Erythroblast (primary cell): Measurements from ENCODE around the gene BAG3.
A peak's percentile ranks its signal among the peaks of the same experiment; 100 is the strongest.
"Not testable (repeated sequence)": the region's sequence is repeated elsewhere in the genome, so short reads cannot be mapped to it uniquely, and the experiment has no call there.

Source experiments
- DNase-seq, 2 experiments: peaks; one replicate each; lab custom pipeline; 2025; lab: John Stamatoyannopoulos, UW
- GATA1 ChIP-seq: IDR thresholded peaks from 2 replicates; pipeline ENCODE4 v1.6.1; 2011; ENCODE audit warnings: low read depth, mild to moderate bottlenecking, control low read depth, low read length, moderate library complexity
- POLR2A ChIP-seq: IDR thresholded peaks from 2 replicates; pipeline ENCODE4 v1.6.1; 2011; ENCODE audit warnings: mild to moderate bottlenecking, low read length

The BAG3 gene

DNA sequence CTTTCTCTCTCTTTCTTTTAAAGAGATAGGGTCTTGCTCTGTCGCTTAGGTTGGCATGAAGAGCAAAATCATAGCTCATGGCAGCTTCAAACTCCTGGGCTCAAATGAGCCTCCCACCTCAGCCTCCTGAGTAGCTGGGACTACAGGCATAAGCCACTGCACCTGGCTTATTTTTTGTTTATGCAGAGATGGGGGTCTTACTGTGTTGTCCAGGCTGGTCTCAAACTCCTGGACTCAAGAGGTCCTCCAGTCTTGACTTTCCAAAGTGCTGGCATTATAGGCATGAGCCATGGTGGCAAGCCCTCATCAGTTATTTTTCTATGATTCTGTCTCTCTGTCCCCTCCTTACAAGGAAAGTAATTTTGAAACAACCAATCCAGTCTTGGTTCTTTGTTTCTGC lies 1.1 kb upstream of the BAG3 start:
- TF ChIP-seq POLR2A = no peak
- no peak for TF ChIP-seq GATA1
- DNase-seq = no peak

DNA sequence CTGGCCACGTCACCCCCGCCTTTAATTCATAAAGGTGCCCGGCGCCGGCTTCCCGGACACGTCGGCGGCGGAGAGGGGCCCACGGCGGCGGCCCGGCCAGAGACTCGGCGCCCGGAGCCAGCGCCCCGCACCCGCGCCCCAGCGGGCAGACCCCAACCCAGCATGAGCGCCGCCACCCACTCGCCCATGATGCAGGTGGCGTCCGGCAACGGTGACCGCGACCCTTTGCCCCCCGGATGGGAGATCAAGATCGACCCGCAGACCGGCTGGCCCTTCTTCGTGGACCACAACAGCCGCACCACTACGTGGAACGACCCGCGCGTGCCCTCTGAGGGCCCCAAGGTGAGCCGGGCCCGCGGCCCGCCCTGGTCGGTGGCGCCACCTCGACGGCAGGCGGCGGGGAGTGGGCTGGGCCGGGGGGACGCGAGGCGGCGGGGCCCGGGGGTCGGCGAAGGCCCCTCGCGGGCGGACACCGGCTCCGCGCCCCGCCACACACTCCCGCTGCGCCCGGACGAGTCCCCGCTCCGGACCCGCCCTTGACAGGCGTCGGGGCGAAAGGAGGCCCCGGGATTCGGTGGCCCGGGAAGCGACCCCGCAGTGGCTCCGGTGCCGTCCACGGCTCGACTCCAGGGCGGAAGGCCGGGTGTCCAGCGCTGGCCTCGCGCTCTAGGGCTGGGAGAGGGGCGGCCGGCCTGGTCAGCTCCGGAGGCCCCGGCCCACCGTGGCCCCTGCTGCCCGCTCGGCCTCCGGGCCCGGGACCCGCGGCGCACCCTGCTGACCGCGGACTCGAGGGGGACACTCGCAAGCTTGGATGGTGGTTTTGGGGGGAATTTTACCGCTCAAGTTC lies 557 bp downstream of the BAG3 start:
- peak; percentile 44 for TF ChIP-seq POLR2A
- TF ChIP-seq GATA1 = no peak
- DNase-seq = peak; percentile 62 to 74

- DNase-seq = peak; percentile 78 to 79
- TF ChIP-seq POLR2A (peak; percentile 51), GATA1 (no peak)
Observed at GRCh38 chr10:119652361-119652730, 1.2 kb downstream of the BAG3 start.

DNA sequence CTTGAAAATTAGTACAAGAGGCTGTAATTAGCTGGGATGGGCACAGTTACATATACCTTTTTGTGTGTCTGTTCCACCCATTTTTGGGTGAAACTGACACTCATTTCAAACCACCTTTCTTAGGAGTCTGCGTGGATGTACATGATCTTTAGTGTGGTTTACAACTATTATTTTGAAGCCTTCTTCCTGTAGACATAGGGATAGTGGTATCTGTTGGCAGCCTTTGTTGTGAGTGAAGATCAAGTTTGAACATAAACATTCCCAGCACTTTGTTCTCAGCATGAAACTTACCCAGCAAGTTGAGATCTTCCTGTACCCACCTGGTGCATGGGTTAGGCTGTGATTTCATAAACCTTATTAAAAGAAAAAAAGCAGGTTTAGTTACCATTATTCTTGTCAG lies 2.0 kb downstream of the BAG3 start:
- no peak for DNase-seq
- TF ChIP-seq GATA1 = no peak
- no peak for TF ChIP-seq POLR2A

DNA sequence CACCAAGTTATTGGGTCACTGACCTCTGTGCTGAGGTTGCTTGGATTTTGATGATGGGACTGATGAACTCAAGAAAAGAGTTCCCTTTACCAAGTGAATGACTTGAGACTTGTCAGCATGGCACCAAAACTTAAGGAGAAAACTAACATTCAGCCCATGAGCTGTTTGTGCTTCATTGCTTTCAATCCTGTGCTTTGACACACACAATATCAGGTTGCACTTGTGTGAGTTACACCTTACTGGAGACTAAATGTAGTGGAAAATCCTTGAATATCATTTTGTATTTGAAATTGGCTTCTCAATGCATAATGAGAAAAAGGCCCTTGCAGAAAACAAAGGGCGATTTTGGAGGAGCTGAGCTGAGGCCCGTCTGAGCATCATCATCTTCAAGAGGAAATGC lies 2.7 kb downstream of the BAG3 start:
- DNase-seq = no peak
- TF ChIP-seq GATA1 = no peak
- TF ChIP-seq POLR2A = no peak

DNA sequence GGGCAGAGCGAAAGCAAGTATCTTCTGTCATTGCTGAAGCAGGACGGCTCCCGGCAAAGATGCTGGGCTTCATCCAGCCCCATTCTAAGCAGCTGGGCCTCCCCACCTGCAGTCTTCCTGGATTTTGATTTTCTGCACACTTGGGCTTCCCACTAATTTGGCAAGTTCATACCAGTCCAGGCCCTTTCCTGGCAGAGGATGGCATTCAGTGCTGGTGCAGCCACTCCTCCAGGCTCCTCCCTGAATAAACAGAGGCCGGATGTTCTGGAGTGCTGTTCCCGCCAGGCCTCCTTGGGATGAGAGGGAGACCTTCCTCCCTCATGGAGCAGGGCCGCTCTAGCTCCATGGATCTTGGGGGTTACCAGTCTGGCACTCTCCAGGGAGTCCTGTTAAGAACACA lies 3.4 kb downstream of the BAG3 start:
- no peak for DNase-seq
- TF ChIP-seq POLR2A (no peak), GATA1 (no peak)

DNA sequence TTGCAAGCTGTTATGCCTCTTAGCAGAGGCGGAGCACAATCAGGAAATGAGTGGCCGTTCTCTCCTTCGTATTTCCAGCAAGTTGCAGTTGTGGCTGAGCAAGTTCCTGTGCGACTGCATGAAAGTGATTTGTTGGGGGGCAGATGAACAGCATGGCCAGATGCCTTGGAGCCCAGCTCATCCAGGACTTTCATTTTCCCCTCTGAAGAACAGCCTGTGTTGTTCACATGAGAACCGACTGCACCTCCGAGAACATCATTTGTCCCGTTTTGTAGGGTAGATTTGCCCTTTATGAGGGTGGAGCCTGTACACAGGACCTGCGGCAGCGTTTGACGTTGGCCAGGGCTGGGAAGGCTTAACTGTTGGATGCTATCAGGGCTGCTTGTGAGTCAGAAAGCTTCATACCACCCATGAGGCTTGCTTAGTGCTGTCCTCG lies 4.4 kb downstream of the BAG3 start:
- TF ChIP-seq GATA1 (no peak), POLR2A (peak; percentile 20)
- peak; percentile 66 to 76 for DNase-seq

DNA sequence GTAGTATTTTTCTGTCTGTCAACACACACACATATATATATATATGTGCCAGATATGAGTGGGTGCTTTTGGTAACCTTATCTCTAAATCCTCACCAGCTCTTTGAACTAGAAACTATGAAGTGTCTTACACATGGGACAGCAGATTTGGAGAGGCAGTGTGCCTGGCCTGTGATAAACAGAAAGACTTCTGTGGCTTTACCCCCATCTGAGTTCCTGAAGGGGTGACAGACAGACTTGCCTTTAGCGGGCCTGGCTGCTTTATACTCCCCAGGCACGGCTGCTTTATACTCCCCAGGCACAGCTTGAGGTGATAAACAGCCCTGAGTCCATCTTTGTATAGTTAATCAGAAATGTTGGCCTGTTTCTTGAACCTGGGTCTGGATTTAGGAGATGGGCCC lies 5.6 kb downstream of the BAG3 start:
- TF ChIP-seq GATA1 = no peak
- TF ChIP-seq POLR2A = no peak

DNA sequence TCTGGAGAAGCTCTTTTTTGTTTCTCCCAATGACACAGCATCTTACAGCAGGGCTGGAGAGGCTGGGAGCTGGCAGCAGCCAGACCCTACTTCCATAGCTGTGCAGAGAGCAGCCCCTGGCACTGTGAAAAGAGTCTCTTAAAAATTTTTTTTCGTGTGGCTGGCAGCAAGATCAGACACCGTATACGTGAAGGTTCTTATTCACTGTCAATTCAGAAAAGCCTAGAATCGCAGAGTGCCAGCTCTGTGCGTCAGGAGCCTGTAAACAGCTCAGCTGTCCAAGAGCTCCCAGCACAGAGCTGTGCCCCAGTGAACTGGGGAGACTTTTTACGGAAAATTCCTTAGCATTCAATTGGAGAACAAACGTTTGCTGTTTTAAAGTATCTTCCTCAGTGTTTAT lies 6.5 kb downstream of the BAG3 start:
- DNase-seq = no peak
- TF ChIP-seq GATA1 (no peak), POLR2A (no peak)

More for the DNA sequence above, 5.6 kb downstream of the BAG3 start:
- peak; percentile 78 to 93 for DNase-seq

DNA sequence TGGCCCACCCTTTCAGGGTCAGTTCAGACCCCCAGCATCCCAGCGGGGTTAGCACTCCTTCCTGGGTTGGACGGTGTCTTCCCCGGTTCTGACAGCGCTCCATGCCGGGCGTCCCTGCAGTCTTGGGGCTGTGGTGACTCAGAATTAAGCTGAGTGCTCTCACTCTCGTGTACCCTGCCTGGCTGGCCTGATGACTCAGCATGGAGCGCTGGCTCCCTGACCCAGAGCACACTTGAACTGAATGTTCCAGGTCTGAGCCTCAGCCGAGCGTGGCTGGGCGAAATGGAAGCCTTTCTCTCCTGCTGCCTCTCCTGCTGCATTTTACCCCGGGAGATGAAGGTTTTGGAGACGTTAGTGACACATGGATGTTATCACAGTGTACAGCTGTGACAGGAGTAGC lies 7.1 kb downstream of the BAG3 start:
- peak; percentile 73 to 84 for DNase-seq
- TF ChIP-seq GATA1 (no peak), POLR2A (no peak)

GRCh38 chr10:119659951-119660350 lies 8.8 kb downstream of the BAG3 start:
- no peak for TF ChIP-seq GATA1
- no peak for TF ChIP-seq POLR2A

DNA sequence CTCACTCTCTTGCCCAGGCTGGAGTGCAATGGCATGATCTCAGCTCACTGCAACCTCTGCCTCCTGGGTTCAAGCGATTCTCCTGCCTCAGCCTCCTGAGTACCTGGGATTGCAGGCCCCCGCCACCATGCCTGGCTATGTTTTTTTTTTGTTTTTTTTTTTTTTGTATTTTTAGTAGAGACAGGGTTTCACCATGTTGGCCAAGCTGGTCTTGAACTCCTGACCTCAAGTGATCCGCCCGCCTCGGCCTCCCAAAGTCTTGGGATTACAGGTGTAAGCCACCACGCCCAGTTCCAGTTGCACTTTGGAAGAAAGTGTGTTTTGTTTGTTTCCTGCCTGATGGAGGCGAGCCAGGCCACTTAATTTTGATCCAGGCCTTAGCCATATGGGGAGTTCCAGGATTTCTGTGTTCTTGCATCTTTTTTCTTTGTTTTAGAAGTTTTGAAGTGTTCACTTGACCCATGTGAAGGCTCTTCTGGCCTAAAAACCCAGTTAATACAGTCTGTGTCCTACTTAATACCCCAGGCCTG lies 11.0 kb downstream of the BAG3 start:
- DNase-seq = not testable (repeated sequence)

More at GRCh38 chr10:119659951-119660350, 8.8 kb downstream of the BAG3 start:
- no peak for DNase-seq

- TF ChIP-seq POLR2A (no peak), GATA1 (no peak)
- DNase-seq = peak; percentile 19 to 50
Observed at GRCh38 chr10:119663866-119664698, 12.9 kb downstream of the BAG3 start.
